Epidermal melanocyte (primary cell): Measurements from ENCODE around the gene ESYT2.

Experiments
- DNase-seq: peaks from one replicate; pipeline ENCODE4 v3.0.0; 2011; ENCODE audit warnings: low spot score; ENCODE audit not compliant: insufficient read length

ESYT2 gene

GRCh38 chr7:158771213-158771834 is 58.0 kb downstream of the ESYT2 start:
- no peak for DNase-seq

GRCh38 chr7:158767707-158768106 is 61.6 kb downstream of the ESYT2 start:
- no peak for DNase-seq

DNA sequence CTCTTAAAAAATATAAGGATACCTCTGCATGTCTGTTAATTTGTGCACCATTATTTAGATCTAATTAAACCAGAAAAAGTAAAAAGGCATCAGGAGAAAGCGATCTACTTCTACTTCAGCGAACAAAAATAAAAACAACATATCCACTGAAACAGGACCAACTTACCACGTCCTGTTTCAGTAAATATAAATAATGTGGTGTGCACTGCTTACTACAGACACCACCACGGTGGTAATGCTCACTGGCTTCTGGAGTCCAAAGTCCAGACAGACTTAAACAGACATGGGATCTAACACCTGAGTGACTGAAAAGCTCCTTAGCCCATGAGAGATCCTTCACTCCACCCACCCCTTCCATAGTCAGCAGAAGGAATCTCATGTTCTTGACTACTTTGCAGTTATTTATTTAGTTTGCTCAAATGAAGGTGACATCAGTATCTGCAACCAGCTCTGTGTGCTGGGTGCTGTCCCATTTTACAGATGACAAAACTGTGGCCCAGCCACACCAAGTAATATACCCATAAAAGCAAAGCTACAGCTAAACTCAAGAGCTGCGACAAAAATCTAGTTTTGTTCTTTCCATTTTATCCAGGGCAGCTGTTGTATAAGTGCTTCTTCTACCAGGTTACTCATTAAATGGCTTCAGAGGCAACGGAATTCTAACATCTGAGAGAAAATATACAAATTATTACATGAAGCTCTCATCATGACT is 62.6 kb downstream of the ESYT2 start:
- no peak for DNase-seq

DNA sequence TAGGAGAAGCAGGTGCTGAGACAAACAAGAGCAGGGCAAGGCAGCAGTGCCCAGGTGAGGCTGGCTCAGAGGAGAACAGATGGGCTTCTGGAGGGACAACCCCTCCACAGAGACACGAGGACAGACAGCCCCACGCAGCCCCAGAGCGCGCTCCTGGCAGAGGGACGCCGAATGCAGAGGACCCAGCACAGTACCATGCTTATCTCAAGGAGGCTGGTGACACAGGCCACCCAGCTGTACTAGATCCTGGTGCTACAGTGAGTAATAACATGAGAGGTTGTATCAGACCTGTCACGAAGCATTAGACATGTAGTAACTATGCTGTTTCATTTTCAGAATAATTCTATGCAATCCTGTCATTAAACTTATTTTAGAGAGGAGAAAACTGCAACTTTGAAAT is 64.3 kb downstream of the ESYT2 start:
- no peak for DNase-seq

GRCh38 chr7:158763454-158764033 is 65.8 kb downstream of the ESYT2 start:
- DNase-seq = no peak

- DNase-seq = no peak
Observed at GRCh38 chr7:158761945-158762344, 67.4 kb downstream of the ESYT2 start.

GRCh38 chr7:158760936-158761335 is 68.4 kb downstream of the ESYT2 start:
- DNase-seq = no peak

GRCh38 chr7:158760445-158760764 is 68.9 kb downstream of the ESYT2 start:
- DNase-seq = no peak

- DNase-seq = no peak
Observed at GRCh38 chr7:158759749-158760444, 69.4 kb downstream of the ESYT2 start.

GRCh38 chr7:158759245-158759614 is 70.1 kb downstream of the ESYT2 start:
- DNase-seq = no peak

GRCh38 chr7:158758586-158759244 is 70.6 kb downstream of the ESYT2 start:
- no peak for DNase-seq

GRCh38 chr7:158757404-158757989 is 71.8 kb downstream of the ESYT2 start:
- no peak for DNase-seq

DNA sequence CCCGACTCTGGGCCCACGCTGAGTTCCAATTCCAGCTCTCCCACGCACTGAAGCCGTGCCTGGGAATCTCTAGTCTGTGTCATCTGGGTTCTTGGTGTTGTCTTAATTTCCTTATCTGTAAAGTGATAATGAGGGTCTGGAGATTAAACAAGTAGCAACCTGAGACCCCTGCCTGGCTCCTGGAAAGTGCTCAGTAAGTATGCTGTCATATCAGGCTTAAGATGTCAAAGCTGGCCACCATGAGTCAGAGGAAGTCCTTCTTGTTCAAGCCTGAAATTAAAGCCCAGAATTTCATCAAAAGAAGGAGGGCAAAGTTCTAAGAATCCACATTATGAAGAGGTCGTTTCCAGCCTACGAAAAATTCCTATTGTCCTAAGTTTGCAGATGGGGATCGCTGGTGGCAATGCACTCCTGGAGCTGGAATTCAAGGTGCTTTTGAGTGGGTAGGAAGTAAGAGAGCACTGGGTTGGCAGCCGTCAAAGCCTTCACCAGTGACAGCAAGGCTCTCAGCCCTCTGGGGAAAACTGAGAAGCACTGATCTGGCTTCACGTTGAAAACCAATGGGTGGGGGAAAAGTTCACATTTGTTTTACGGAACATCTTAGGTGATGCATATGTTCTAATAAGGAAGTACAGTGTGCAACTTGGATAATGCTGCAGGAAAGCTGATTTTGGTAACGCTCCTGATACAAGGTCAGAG is 74.4 kb downstream of the ESYT2 start:
- DNase-seq = no peak

- no peak for DNase-seq
Observed at GRCh38 chr7:158753900-158754299, 75.4 kb downstream of the ESYT2 start.

DNA sequence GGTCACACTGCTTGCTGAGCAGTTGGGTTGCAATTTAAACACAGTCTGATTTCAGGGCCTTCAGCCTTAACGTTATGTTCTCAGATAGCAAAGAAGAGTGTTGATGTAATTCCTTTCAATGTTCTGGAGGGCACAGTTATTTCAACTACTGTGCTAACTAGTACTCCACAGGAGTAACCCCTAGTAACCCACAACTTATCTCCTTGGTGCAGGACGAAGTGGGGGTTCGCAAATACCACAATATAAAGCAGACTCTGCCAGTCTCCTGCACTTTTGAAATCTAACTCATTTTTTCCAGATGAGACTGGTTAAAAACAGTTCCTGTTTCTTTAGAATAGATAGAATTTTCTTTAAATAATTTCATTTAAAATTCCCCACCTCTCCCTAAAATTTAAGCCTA is 77.6 kb downstream of the ESYT2 start:
- no peak for DNase-seq

- DNase-seq = no peak
Observed at GRCh38 chr7:158751199-158751598, 78.1 kb downstream of the ESYT2 start.

DNA sequence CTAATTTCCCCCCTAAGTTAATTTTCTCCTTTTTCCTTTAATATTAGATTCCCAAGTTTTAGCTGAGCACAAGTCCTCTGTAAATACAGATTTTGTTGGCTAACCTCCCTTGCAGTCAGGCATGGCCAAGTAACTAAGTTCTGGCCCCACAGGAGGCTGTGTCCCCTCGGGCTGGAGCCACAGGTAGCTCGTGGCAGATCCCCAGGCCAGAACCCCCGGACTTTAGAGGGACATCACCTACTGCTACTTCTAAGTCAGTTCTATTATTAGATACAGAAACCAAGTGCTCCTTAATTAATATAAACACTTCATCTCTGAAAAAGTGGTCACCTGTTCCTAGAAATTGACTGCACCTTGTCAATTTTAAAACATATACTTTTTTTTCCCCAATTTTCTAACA is 78.6 kb downstream of the ESYT2 start:
- DNase-seq = no peak

GRCh38 chr7:158749396-158749795 is 79.9 kb downstream of the ESYT2 start:
- DNase-seq = no peak

GRCh38 chr7:158748335-158748734 is 81.0 kb downstream of the ESYT2 start:
- no peak for DNase-seq

DNA sequence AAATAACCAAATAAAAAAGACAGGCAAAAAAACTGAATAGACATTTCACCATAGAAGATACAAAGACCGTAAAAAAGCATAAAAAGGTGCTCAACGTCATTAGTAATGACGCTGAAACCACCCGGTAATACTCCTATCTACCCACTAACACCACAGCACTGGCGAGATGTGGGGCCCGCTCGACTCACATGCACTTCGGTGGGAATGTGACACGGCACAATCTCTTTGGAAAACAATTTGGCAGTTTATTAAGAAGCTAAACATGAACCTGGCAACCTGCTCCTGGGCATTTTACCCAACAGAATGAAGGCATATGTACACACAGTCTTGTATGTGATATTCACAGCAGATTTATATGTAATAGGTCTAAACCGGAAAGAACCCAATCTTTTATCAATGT is 81.9 kb downstream of the ESYT2 start:
- DNase-seq = no peak

GRCh38 chr7:158746957-158747356 is 82.4 kb downstream of the ESYT2 start:
- DNase-seq = no peak
